DND-41 (cell line): ENCODE measurements around the gene LUZP2.

ENCODE experiments used
- EZH2 ChIP-seq: IDR thresholded peaks from 3 replicates; pipeline ENCODE4 v1.6.1; 2012; ENCODE audit warnings: borderline replicate concordance, low read depth, mild to moderate bottlenecking, moderate library complexity, low read length, inconsistent platforms; ENCODE audit not compliant: severe bottlenecking
- TF ChIP-seq, protein P1 (sequence below): IDR thresholded peaks from 2 replicates; pipeline ENCODE4 v1.5.1; 2012; ENCODE audit warnings: borderline replicate concordance, low read length, moderate library complexity, mild to moderate bottlenecking; ENCODE audit not compliant: poor library complexity, severe bottlenecking; ENCODE audit errors: extremely low read depth

DNA sequence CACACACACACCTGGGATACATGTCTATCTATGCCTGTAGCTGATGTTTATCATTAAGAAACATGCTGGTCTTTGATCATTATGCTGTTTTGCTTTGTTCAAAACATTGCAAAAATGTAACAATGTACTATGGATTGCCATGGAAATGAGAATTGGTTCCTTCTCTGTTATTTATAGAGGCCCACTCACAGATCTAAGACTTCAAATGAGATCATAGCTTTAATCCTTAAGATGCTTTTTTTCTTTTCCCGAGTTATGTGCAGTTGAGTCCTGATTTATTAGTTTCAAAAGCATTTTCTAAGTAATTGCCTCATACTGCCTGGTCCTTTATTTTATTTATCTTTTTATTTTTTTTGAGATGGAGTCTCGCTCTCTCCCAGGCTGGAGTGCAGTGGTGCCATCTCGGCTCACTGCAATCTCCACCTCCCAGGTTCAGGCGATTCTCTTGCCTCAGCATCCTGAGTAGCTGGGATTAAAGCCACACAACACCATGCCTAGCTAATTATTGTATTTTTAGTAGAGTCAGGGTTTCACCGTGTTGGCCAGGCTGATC lies 131.4 kb downstream of the LUZP2 start:
- TF ChIP-seq, protein P1, sequence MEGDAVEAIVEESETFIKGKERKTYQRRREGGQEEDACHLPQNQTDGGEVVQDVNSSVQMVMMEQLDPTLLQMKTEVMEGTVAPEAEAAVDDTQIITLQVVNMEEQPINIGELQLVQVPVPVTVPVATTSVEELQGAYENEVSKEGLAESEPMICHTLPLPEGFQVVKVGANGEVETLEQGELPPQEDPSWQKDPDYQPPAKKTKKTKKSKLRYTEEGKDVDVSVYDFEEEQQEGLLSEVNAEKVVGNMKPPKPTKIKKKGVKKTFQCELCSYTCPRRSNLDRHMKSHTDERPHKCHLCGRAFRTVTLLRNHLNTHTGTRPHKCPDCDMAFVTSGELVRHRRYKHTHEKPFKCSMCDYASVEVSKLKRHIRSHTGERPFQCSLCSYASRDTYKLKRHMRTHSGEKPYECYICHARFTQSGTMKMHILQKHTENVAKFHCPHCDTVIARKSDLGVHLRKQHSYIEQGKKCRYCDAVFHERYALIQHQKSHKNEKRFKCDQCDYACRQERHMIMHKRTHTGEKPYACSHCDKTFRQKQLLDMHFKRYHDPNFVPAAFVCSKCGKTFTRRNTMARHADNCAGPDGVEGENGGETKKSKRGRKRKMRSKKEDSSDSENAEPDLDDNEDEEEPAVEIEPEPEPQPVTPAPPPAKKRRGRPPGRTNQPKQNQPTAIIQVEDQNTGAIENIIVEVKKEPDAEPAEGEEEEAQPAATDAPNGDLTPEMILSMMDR: no peak
- no peak for TF ChIP-seq EZH2
